Measurements from ENCODE around the gene DIP2C.

Gene DIP2C

DNA sequence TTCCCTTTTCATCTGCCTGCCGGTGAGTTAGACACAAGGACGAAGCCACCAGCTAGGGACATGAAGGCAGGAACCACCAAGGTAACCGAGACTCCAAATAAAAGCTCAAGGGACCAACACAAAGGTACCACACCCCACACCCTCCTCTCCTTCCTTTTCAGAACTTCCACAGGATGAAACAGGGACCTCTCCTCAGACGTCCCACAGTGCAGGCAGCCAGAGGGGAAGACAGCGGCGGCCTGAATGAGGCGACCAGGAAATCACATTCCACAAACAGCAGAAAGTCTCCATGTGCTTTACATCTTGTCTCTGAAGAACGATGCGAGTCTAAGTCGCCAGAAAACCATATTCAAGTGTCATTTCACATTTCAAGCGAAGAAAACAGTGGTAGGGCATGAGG is 97.8 kb downstream of the DIP2C start:
- Histone ChIP-seq H3K36me3 (no peaks in the 10 kb centered on the region), H3K4me1 (peaks cover 0 to 18% (median 4%) of the 10 kb centered on the region in 4 donors), H3K27me3 (no peaks in the 10 kb centered on the region), H3K9me3 (no peaks in the 10 kb centered on the region), H3K4me3 (no peak overlapping the region), H3K27ac (no peak overlapping the region)
- DNase-seq: peak in 1 of 2 donors; percentile 4
- TF ChIP-seq, protein P1, sequence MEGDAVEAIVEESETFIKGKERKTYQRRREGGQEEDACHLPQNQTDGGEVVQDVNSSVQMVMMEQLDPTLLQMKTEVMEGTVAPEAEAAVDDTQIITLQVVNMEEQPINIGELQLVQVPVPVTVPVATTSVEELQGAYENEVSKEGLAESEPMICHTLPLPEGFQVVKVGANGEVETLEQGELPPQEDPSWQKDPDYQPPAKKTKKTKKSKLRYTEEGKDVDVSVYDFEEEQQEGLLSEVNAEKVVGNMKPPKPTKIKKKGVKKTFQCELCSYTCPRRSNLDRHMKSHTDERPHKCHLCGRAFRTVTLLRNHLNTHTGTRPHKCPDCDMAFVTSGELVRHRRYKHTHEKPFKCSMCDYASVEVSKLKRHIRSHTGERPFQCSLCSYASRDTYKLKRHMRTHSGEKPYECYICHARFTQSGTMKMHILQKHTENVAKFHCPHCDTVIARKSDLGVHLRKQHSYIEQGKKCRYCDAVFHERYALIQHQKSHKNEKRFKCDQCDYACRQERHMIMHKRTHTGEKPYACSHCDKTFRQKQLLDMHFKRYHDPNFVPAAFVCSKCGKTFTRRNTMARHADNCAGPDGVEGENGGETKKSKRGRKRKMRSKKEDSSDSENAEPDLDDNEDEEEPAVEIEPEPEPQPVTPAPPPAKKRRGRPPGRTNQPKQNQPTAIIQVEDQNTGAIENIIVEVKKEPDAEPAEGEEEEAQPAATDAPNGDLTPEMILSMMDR (IDR thresholded peaks at IDR 0.05): no peak
- intact Hi-C loops (cut with DNase I; ENCODE audit: low total_unique reads): loop anchor here (10.0 kb wide), 1 partner anchor 93 kb away; the partner anchor contains the start of gene DIP2C

DNA sequence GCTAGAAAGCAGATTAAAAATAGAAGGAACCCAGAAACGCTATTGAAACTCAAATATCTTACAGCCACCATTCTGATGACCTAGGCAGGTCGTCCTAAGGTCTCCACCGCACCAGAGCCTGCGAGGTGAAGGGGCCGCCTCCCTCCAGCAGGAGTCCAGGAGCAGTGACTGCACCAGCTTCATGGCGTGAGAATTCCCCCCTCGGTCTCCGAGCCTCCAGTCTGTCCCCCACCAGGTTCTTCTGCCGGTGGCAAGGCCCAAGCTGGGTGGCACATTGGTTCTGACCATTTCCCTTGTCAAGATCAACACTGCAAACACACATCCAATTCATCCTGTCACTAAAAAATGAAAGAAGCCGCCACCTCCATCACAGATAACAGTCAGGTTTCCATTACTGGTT is 98.7 kb downstream of the DIP2C start:
- Histone ChIP-seq H3K4me3 (no peak overlapping the region), H3K27me3 (no peaks in the 10 kb centered on the region), H3K4me1 (peaks cover 0 to 25% (median 4%) of the 10 kb centered on the region in 4 donors), H3K27ac (no peak overlapping the region), H3K36me3 (no peaks in the 10 kb centered on the region), H3K9me3 (no peaks in the 10 kb centered on the region)
- TF ChIP-seq, protein P1 (IDR thresholded peaks at IDR 0.05): no peak
- peak; percentile 2 to 51 for DNase-seq
- intact Hi-C loops (cut with DNase I; ENCODE audit: low total_unique reads): loop anchor here (10.0 kb wide), 1 partner anchor 94 kb away; the partner anchor contains the start of gene DIP2C

DNA sequence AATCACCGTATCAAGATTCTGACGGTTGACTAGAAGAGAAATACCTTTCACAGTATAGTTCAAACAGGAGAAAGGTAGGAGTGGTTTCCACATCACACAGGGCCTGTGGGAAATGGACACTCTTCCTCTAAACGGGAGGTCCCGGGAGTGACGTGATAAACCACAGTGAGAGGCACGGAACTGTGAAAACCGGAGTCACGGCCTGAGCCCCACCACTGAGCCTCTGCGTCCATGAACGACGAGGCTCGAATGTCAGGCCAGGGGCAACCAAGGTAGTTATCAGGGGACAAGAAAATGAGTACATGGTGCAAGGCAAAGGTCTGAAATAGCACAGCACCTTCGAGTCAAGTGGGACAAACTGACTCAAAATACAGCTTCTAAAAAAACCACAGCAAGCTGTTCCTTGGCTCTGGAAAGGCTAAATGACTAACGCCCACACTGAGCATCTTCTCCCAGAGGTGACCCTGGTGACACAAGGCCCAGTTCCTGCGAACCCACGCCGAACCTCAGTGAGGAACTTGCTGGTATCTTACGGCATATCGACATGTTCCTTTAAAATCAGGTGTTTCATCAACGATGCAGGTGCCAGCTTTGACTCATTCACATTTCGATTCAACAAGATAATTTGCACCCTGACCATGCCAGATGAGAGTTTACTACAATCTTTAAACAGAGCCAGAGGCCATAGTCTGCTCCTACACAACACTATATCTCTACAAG is 99.3 kb downstream of the DIP2C start:
- TF ChIP-seq, protein P1 (IDR thresholded peaks at IDR 0.05): no peak
- Histone ChIP-seq H3K36me3 (no peaks in the 10 kb centered on the region), H3K4me1 (peaks cover 0 to 31% (median 4%) of the 10 kb centered on the region in 4 donors), H3K27me3 (no peaks in the 10 kb centered on the region), H3K4me3 (no peak overlapping the region), H3K27ac (no peak overlapping the region), H3K9me3 (no peaks in the 10 kb centered on the region)
- DNase-seq: peak in 1 of 2 donors; percentile 15
- intact Hi-C loops (cut with DNase I; ENCODE audit: low total_unique reads): loop anchor here (10.0 kb wide), 1 partner anchor 95 kb away; the partner anchor contains the start of gene DIP2C

DNA sequence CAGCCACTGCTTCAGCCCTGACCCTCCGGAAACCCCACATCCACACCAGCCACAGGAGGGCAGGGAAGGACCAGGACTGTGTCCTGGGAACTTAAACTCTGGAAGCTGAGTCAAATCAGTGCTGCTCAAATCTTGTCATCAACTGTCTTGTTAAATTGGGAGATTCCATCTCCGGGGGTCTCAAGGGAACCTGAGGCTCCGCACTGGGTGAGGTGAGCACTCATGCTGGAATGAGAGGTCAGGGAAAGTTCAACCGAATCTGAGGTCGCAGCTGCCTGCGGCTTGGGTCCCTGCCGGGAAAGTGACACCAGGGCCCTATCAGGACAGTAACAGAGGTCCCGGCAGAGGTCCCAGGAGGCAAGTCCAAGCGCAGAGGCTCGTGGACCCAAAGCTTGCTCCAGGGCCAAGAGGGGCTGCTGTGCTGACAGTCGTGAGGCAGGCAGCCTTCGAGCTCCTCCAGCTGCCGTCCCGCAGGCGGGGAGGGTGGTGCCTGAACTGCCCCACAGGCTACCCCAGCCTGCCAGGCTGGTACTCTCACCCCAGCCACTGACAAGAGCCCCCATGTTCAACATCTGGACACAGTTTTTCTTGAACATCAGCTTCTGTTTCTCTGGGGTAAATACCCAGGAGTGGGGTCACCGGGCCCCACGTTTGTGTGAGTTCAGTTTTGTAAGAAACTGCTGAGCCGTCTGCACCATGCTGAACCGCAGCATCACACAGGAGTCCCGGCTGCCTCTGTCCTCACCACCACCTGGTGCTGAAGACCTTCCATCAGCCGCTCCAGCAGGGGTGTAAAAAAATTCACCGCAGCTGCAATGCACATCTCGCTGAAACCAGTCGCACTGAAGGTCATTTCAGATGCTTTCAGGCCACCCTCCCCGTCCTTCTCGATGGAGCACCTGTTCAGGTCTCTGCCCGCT is 101.0 kb downstream of the DIP2C start:
- Histone ChIP-seq H3K27me3 (no peaks in the 10 kb centered on the region), H3K9me3 (no peaks in the 10 kb centered on the region), H3K27ac (peak overlapping the region; percentile 13 to 59), H3K4me1 (peaks cover 0 to 34% (median 3%) of the 10 kb centered on the region in 4 donors), H3K4me3 (no peak overlapping the region), H3K36me3 (no peaks in the 10 kb centered on the region)
- DNase-seq: peak; percentile 20 to 66
- intact Hi-C loops (cut with DNase I; ENCODE audit: low total_unique reads): no loop called here
- TF ChIP-seq, protein P1 (IDR thresholded peaks at IDR 0.05): peak; percentile 24 to 35

DNA sequence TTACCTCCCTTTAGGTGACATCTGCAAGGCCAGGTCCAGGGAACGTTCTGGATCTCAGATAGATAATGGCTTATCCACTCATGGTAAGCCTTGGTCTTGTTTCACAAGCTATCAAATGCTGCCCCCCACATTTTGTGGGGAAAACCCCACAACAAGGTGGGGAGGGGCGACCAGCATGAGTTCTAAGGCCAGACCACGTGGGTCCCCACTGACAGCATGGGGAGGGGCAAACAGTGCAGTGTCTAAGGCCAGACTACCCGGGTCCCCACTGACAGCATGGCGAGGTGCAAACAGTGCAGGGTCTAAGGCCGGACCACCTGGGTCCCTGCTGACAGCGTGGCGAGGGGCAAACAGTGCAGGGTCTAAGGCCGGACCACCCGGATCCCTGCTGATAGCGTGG is 102.8 kb downstream of the DIP2C start:
- TF ChIP-seq, protein P1 (IDR thresholded peaks at IDR 0.05): no peak
- Histone ChIP-seq H3K4me1 (peaks cover 0 to 42% (median 6%) of the 10 kb centered on the region in 4 donors), H3K4me3 (no peak overlapping the region), H3K36me3 (no peaks in the 10 kb centered on the region), H3K9me3 (no peaks in the 10 kb centered on the region), H3K27ac (no peak overlapping the region), H3K27me3 (no peaks in the 10 kb centered on the region)
- intact Hi-C loops (cut with DNase I; ENCODE audit: low total_unique reads): no loop called here
- no peak for DNase-seq
